HepG2 (cell line): ENCODE measurements around the gene GRK5. TPM values are rescaled to one million over a fixed set of nuclear protein-coding genes. Genes with fewer than 3 reads are reported as not detected.

ENCODE experiments used
- CEBPG ChIP-seq: IDR thresholded peaks from 2 replicates; pipeline ENCODE4 v1.6.1; 2016
- DPF2 ChIP-seq: sonication (generic); formaldehyde crosslinking; IDR thresholded peaks from 2 replicates; pipeline ENCODE4 v1.4.0; 2020; ENCODE audit warnings: mild to moderate bottlenecking, low read depth, missing genetic modification reagents, borderline replicate concordance
- DR1 ChIP-seq: sonication (generic); formaldehyde crosslinking; IDR thresholded peaks from 2 replicates; pipeline ENCODE4 v1.8.0; 2021; ENCODE audit warnings: mild to moderate bottlenecking, missing genetic modification reagents, inconsistent platforms
- MLLT10 ChIP-seq: sonication (generic); formaldehyde crosslinking; IDR thresholded peaks from 2 replicates; pipeline ENCODE4 v1.4.0; 2020; ENCODE audit warnings: missing genetic modification reagents
- NKX3-1 ChIP-seq: sonication (generic); formaldehyde crosslinking; IDR thresholded peaks from 2 replicates; pipeline ENCODE4 v1.5.0; 2020; ENCODE audit warnings: missing genetic modification reagents
- RARA ChIP-seq: IDR thresholded peaks from 2 replicates; pipeline ENCODE4 v1.6.1; 2016; ENCODE audit warnings: missing genetic modification reagents, missing compliant biosample characterization
- RXRA ChIP-seq: sonication (generic); formaldehyde crosslinking; IDR thresholded peaks from 2 replicates; pipeline ENCODE4 v1.5.1; 2020; ENCODE audit warnings: missing genetic modification reagents
- SALL1 ChIP-seq: sonication (generic); formaldehyde crosslinking; IDR thresholded peaks from 2 replicates; pipeline ENCODE4 v1.8.0; 2022; ENCODE audit warnings: mild to moderate bottlenecking, missing genetic modification reagents
- SATB2 ChIP-seq: sonication (generic); formaldehyde crosslinking; IDR thresholded peaks from 2 replicates; pipeline ENCODE4 v1.5.0; 2020; ENCODE audit warnings: missing genetic modification reagents
- SCMH1 ChIP-seq: sonication (generic); formaldehyde crosslinking; IDR thresholded peaks from 2 replicates; pipeline ENCODE4 v1.9.0; 2021; ENCODE audit warnings: missing genetic modification reagents, mild to moderate bottlenecking, borderline replicate concordance
- THAP11 ChIP-seq: IDR thresholded peaks from 2 replicates; pipeline ENCODE4 v1.6.1; 2016; ENCODE audit warnings: missing biosample characterization, missing genetic modification reagents
- ZNF225 ChIP-seq: sonication (generic); formaldehyde crosslinking; IDR thresholded peaks from 2 replicates; pipeline ENCODE4 v1.4.0; 2020; ENCODE audit warnings: mild to moderate bottlenecking, missing genetic modification reagents
- ZNF496 ChIP-seq: sonication (generic); formaldehyde crosslinking; IDR thresholded peaks from 2 replicates; pipeline ENCODE4 v1.8.1; 2023; ENCODE audit warnings: mild to moderate bottlenecking, moderate library complexity, missing genetic modification reagents; ENCODE audit not compliant: insufficient replicate concordance
- ZNF564 ChIP-seq: sonication (generic); formaldehyde crosslinking; IDR thresholded peaks from 2 replicates; pipeline ENCODE4 v1.8.1; 2023; ENCODE audit warnings: mild to moderate bottlenecking, missing genetic modification reagents
- ZNF572 ChIP-seq: sonication (generic); formaldehyde crosslinking; IDR thresholded peaks from 2 replicates; pipeline ENCODE4 v1.5.1; 2020; ENCODE audit warnings: mild to moderate bottlenecking, missing genetic modification reagents
- ZNF589 ChIP-seq: sonication (generic); formaldehyde crosslinking; conservative IDR thresholded peaks from 2 replicates; pipeline ENCODE4 v1.8.0; 2022; ENCODE audit warnings: mild to moderate bottlenecking, moderate library complexity, missing genetic modification reagents
- ZNF614 ChIP-seq: IDR thresholded peaks from 2 replicates; pipeline ENCODE4 v1.6.1; 2018; ENCODE audit warnings: missing biosample characterization, missing genetic modification reagents, inconsistent platforms, borderline replicate concordance
- ZNF678 ChIP-seq: sonication (generic); formaldehyde crosslinking; IDR thresholded peaks from 2 replicates; pipeline ENCODE4 v1.4.0; 2020; ENCODE audit warnings: mild to moderate bottlenecking, missing genetic modification reagents
- ZNF747 ChIP-seq: sonication (generic); formaldehyde crosslinking; IDR thresholded peaks from 2 replicates; pipeline ENCODE4 v1.8.1; 2023; ENCODE audit warnings: missing genetic modification reagents, mild to moderate bottlenecking, borderline replicate concordance
- polyA plus RNA-seq, 8 experiments: library from polyadenylated mRNA; depleted of rRNA in 3 of 8; stranded (reverse) in 7 of 8; unstranded in 1 of 8; fragments of >200 nt; fragmentation: Illumina TruSeq in 4 of 8; extraction: Trizol in 4 of 8; gene quantifications; 2 replicates each; pipeline versions ENCODE4 v1.2.1 to v1.2.3, GENCODE V29; 2011 to 2016; ENCODE audit warnings: low read depth in 4 of 8, missing spikeins in 1 of 8, mixed read lengths in 1 of 8; ENCODE audit not compliant: insufficient read depth in 1 of 8
- total RNA-seq, 5 experiments: library from RNA; depleted of rRNA; stranded (reverse); fragments of >200 nt; fragmentation: Illumina TruSeq; extraction: Trizol; gene quantifications; 2 replicates each; pipeline ENCODE4 v1.2.3, GENCODE V29; 2016; ENCODE audit warnings: low read depth in 1 of 5
- TF ChIP-seq, protein P1 (sequence below): sonication (generic); formaldehyde crosslinking; IDR thresholded peaks from 2 replicates; pipeline ENCODE4; 2020; ENCODE audit warnings: missing genetic modification reagents, mild to moderate bottlenecking, borderline replicate concordance
- TF ChIP-seq, protein P2 (sequence below): sonication (generic); formaldehyde crosslinking; IDR thresholded peaks from 2 replicates; pipeline ENCODE4 v1.4.0; 2020; ENCODE audit warnings: missing genetic modification reagents, mild to moderate bottlenecking, borderline replicate concordance
- TF ChIP-seq, protein P3 (sequence below): sonication (generic); formaldehyde crosslinking; IDR thresholded peaks from 2 replicates; pipeline ENCODE4 v1.4.0; 2020; ENCODE audit warnings: missing genetic modification reagents
- TF ChIP-seq, protein P4 (sequence below): IDR thresholded peaks from 2 replicates; pipeline ENCODE4 v1.6.1; 2016; ENCODE audit warnings: low read depth, borderline replicate concordance

The GRK5 gene
- total and polyA plus RNA-seq, 2 of the 13 experiments (the other 11 are each of a cell fraction or from before 2014, with no cell fraction given) = 10.4 to 12.6 TPM

DNA sequence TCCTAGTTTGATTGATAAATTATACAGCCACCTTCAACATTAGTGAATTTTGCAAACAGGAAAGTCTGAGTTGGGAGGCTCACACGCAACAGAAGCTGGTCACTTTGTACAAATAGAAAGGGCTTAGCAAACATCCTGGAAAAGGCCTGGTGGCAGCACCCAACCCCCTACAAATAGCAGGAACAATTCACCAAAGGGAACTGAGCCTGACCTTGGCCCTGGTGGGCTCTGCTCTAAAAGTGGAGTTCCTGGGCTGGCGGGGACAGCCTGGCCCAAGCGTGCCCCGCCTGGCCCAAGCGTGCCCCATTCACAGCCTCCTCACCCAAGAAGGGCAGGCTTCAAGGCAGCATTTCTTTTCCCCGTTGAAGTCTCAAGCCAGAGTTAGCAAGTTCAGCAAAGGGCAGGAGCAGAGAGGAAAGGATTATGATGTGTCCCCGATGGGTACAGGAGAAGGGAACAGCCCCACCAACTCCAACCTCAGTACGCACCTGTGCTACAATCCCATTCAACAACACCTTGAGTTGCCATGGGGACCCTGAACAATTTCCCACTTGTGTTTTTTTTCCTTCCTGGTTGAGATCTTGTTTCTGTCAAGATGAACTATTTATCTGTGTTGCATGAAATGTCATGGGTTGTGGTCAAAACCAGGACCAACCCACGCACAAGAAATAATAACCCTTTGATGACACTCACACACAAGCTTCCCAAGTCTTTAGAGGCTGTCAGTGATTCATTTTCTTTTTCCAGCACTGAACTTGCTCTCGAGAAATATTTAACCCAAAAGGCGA, 291.7 kb downstream of the GRK5 start (continued):
- TF ChIP-seq MLLT10 (no peak), RXRA (CRISPR knock-in tag) (peak; percentile 74), SATB2 (CRISPR knock-in tag) (no peak), ZNF678 (no peak), ZNF572 (CRISPR knock-in tag) (no peak), SALL1 (CRISPR knock-in tag) (peak; percentile 87), NKX3-1 (CRISPR knock-in tag) (no peak), ZNF614 (peak; percentile 35; the same call in 1 of the 2 replicates), RARA (CRISPR knock-in tag) (peak; percentile 90), DPF2 (no peak; the same call in 1 of the 2 replicates), SCMH1 (CRISPR knock-in tag) (no peak), ZNF564 (peak; percentile 40; the same call in 1 of the 2 replicates), CEBPG (CRISPR knock-in tag) (peak; percentile 56; the same call in 1 of the 2 replicates), DR1 (CRISPR knock-in tag) (no peak), ZNF225 (no peak), THAP11 (CRISPR knock-in tag) (no peak), ZNF589 (CRISPR knock-in tag) (no peak), ZNF496 (CRISPR knock-in tag) (no peak), ZNF747 (CRISPR knock-in tag) (no peak; the same call in 1 of the 2 replicates)
- TF ChIP-seq, protein P1, sequence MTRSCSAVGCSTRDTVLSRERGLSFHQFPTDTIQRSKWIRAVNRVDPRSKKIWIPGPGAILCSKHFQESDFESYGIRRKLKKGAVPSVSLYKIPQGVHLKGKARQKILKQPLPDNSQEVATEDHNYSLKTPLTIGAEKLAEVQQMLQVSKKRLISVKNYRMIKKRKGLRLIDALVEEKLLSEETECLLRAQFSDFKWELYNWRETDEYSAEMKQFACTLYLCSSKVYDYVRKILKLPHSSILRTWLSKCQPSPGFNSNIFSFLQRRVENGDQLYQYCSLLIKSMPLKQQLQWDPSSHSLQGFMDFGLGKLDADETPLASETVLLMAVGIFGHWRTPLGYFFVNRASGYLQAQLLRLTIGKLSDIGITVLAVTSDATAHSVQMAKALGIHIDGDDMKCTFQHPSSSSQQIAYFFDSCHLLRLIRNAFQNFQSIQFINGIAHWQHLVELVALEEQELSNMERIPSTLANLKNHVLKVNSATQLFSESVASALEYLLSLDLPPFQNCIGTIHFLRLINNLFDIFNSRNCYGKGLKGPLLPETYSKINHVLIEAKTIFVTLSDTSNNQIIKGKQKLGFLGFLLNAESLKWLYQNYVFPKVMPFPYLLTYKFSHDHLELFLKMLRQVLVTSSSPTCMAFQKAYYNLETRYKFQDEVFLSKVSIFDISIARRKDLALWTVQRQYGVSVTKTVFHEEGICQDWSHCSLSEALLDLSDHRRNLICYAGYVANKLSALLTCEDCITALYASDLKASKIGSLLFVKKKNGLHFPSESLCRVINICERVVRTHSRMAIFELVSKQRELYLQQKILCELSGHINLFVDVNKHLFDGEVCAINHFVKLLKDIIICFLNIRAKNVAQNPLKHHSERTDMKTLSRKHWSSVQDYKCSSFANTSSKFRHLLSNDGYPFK (CRISPR knock-in tag) = no peak; the same call in 1 of the 2 replicates
- TF ChIP-seq, protein P2, sequence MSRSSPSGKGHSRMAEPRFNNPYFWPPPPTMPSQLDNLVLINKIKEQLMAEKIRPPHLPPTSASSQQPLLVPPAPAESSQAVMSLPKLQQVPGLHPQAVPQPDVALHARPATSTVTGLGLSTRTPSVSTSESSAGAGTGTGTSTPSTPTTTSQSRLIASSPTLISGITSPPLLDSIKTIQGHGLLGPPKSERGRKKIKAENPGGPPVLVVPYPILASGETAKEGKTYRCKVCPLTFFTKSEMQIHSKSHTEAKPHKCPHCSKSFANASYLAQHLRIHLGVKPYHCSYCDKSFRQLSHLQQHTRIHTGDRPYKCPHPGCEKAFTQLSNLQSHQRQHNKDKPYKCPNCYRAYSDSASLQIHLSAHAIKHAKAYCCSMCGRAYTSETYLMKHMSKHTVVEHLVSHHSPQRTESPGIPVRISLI = peak; percentile 68
- TF ChIP-seq, protein P3, sequence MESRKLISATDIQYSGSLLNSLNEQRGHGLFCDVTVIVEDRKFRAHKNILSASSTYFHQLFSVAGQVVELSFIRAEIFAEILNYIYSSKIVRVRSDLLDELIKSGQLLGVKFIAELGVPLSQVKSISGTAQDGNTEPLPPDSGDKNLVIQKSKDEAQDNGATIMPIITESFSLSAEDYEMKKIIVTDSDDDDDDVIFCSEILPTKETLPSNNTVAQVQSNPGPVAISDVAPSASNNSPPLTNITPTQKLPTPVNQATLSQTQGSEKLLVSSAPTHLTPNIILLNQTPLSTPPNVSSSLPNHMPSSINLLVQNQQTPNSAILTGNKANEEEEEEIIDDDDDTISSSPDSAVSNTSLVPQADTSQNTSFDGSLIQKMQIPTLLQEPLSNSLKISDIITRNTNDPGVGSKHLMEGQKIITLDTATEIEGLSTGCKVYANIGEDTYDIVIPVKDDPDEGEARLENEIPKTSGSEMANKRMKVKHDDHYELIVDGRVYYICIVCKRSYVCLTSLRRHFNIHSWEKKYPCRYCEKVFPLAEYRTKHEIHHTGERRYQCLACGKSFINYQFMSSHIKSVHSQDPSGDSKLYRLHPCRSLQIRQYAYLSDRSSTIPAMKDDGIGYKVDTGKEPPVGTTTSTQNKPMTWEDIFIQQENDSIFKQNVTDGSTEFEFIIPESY (CRISPR knock-in tag) = no peak
- TF ChIP-seq, protein P4, sequence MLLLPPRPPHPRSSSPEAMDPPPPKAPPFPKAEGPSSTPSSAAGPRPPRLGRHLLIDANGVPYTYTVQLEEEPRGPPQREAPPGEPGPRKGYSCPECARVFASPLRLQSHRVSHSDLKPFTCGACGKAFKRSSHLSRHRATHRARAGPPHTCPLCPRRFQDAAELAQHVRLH (CRISPR knock-in tag) = no peak
